Activated naive CD8-positive, alpha-beta T cell treated with anti-CD3 and anti-CD28 coated beads, Interleukin-2, amount 10 ng/mL, durations not matched to agents 7 days and 5 days (primary cell): Measurements from ENCODE around the gene PACS2. TPM values are rescaled to one million over a fixed set of nuclear protein-coding genes. Genes with fewer than 3 reads are reported as not detected.

ENCODE experiments used
- ATAC-seq: fragments of 150-1000 bp; cut with Tn5 transposase; one replicate; pipeline ENCODE4 v1.10.0; 2021; ENCODE audit warnings: low read depth, moderate library complexity
- POLR2A ChIA-PET: fragments of 350-600 bp; sonication (Branson Sonifier 250); formaldehyde crosslinking; loops from one replicate; lab custom pipeline; 2021; ENCODE audit warnings: antibody characterized with exemption; lab: Charles Lee
- DNase-seq: peaks from one replicate; pipeline ENCODE4 v3.0.0; 2021
- H3K27ac Mint-ChIP-seq: one replicate; pipeline ENCODE4 v1.8.0; 2022; ENCODE audit warnings: mild to moderate bottlenecking, mixed read lengths
- H3K27me3 Mint-ChIP-seq: one replicate; pipeline ENCODE4 v1.8.0; 2022; ENCODE audit warnings: mild to moderate bottlenecking, moderate library complexity, mixed read lengths
- H3K36me3 Mint-ChIP-seq: one replicate; pipeline ENCODE4 v1.8.0; 2021; ENCODE audit warnings: mild to moderate bottlenecking, mixed read lengths
- H3K4me1 Mint-ChIP-seq: one replicate; pipeline ENCODE4 v1.8.0; 2021; ENCODE audit warnings: mixed read lengths
- H3K4me3 Mint-ChIP-seq: one replicate; pipeline ENCODE4 v1.8.0; 2022; ENCODE audit warnings: mild to moderate bottlenecking, moderate library complexity, mixed read lengths
- H3K9me3 Mint-ChIP-seq: one replicate; pipeline ENCODE4 v1.8.0; 2021; ENCODE audit warnings: mixed read lengths
- total RNA-seq, 2 experiments: library from RNA; stranded (reverse); gene quantifications; one replicate each; pipeline ENCODE4 v1.2.3, GENCODE V29; 2021

The PACS2 gene
- total RNA-seq, 2 experiments from 2014 or later, result 51.6 to 54.7 TPM

GRCh38 chr14:105312973-105313372 lies 1.6 kb upstream of the PACS2 start:
- no peak for ATAC-seq
- Mint-ChIP-seq H3K27ac (no peak overlapping the region), H3K4me1 (peaks cover 20% of the 10 kb centered on the region), H3K9me3 (no peaks in the 10 kb centered on the region), H3K27me3 (peaks cover 3% of the 10 kb centered on the region), H3K4me3 (no peak overlapping the region), H3K36me3 (no peaks in the 10 kb centered on the region)
- DNase-seq, result no peak
- POLR2A ChIA-PET, result interaction anchor here (0.6 to 4.3 kb wide), 5 partner anchors 12 to 291 kb away, joined by 3 to 61 read pairs (median 6); partner anchors contain the start of genes BRF1 and BTBD6

GRCh38 chr14:105313381-105314286 lies 914 bp upstream of the PACS2 start:
- Mint-ChIP-seq H3K4me3 (peak overlapping the region; percentile 82), H3K36me3 (no peaks in the 10 kb centered on the region), H3K9me3 (no peaks in the 10 kb centered on the region), H3K27me3 (peaks cover 3% of the 10 kb centered on the region), H3K27ac (peak overlapping the region; percentile 81), H3K4me1 (peaks cover 20% of the 10 kb centered on the region)
- no peak for DNase-seq
- ATAC-seq, result peak; percentile 11
- POLR2A ChIA-PET, result interaction anchor here (1.0 to 4.3 kb wide), 8 partner anchors 8 to 248 kb away, joined by 3 to 61 read pairs (median 6); partner anchors contain the start of genes BRF1, BTBD6 and GPR132

GRCh38 chr14:105315211-105315721 lies 718 bp downstream of the PACS2 start:
- DNase-seq, result peak; percentile 74
- H3K9me3 Mint-ChIP-seq, result no peaks in the 10 kb centered on the region
- peak overlapping the region; percentile 86 for H3K4me3 Mint-ChIP-seq
- H3K27ac Mint-ChIP-seq, result peak overlapping the region; percentile 81
- H3K4me1 Mint-ChIP-seq, result peaks cover 22% of the 10 kb centered on the region
- peaks cover 3% of the 10 kb centered on the region for H3K27me3 Mint-ChIP-seq
- no peaks in the 10 kb centered on the region for H3K36me3 Mint-ChIP-seq
- ATAC-seq, result peak; percentile 15
- POLR2A ChIA-PET, result interaction anchor here (0.7 to 4.3 kb wide), 6 partner anchors 10 to 269 kb away, joined by 3 to 61 read pairs (median 10); partner anchors contain the start of genes BRF1 and BTBD6

GRCh38 chr14:105315941-105316576 lies 1.5 kb downstream of the PACS2 start:
- Mint-ChIP-seq H3K27ac (peak overlapping the region; percentile 6), H3K4me3 (peak overlapping the region; percentile 86), H3K27me3 (peaks cover 3% of the 10 kb centered on the region), H3K36me3 (no peaks in the 10 kb centered on the region), H3K9me3 (no peaks in the 10 kb centered on the region), H3K4me1 (peaks cover 22% of the 10 kb centered on the region)
- ATAC-seq (no peak), DNase-seq (no peak)
- POLR2A ChIA-PET, result interaction anchor here (4.3 kb wide), 1 partner anchor 16 kb away, joined by 61 read pairs; the partner anchor contains the start of gene BRF1

- Mint-ChIP-seq H3K27ac (no peak overlapping the region), H3K4me3 (peak overlapping the region; percentile 86)
Measured at GRCh38 chr14:105316577-105316941, 2.0 kb downstream of the PACS2 start.

GRCh38 chr14:105316968-105317510 lies 2.5 kb downstream of the PACS2 start:
- ATAC-seq, result no peak

More at GRCh38 chr14:105316577-105316941, 2.0 kb downstream of the PACS2 start:
- Mint-ChIP-seq H3K36me3 (no peaks in the 10 kb centered on the region), H3K9me3 (no peaks in the 10 kb centered on the region), H3K27me3 (peaks cover 3% of the 10 kb centered on the region), H3K4me1 (peaks cover 22% of the 10 kb centered on the region)
- no peak for ATAC-seq
- POLR2A ChIA-PET, result interaction anchor here (4.3 kb wide), 1 partner anchor 16 kb away, joined by 61 read pairs; the partner anchor contains the start of gene BRF1
- no peak for DNase-seq

GRCh38 chr14:105317546-105317945 lies 3.0 kb downstream of the PACS2 start:
- POLR2A ChIA-PET, result no interaction called here
- peaks cover 3% of the 10 kb centered on the region for H3K27me3 Mint-ChIP-seq
- H3K4me1 Mint-ChIP-seq, result peaks cover 24% of the 10 kb centered on the region
- H3K4me3 Mint-ChIP-seq, result no peak overlapping the region
- peaks cover 2% of the 10 kb centered on the region for H3K36me3 Mint-ChIP-seq
- DNase-seq (no peak), ATAC-seq (no peak)
- no peaks in the 10 kb centered on the region for H3K9me3 Mint-ChIP-seq
- no peak overlapping the region for H3K27ac Mint-ChIP-seq

More at GRCh38 chr14:105316968-105317510, 2.5 kb downstream of the PACS2 start:
- Mint-ChIP-seq H3K4me1 (peaks cover 22% of the 10 kb centered on the region), H3K36me3 (no peaks in the 10 kb centered on the region), H3K27ac (no peak overlapping the region), H3K27me3 (peaks cover 3% of the 10 kb centered on the region), H3K9me3 (no peaks in the 10 kb centered on the region), H3K4me3 (no peak overlapping the region)
- POLR2A ChIA-PET, result no interaction called here
- no peak for DNase-seq

GRCh38 chr14:105322791-105323556 lies 8.4 kb downstream of the PACS2 start:
- no peak for DNase-seq
- Mint-ChIP-seq H3K9me3 (no peaks in the 10 kb centered on the region), H3K27me3 (no peaks in the 10 kb centered on the region), H3K4me3 (no peak overlapping the region), H3K4me1 (peaks cover 11% of the 10 kb centered on the region), H3K36me3 (peaks cover 2% of the 10 kb centered on the region), H3K27ac (no peak overlapping the region)
- POLR2A ChIA-PET, result no interaction called here
- ATAC-seq, result no peak

GRCh38 chr14:105323663-105324062 lies 9.1 kb downstream of the PACS2 start:
- Mint-ChIP-seq H3K4me3 (no peak overlapping the region), H3K27ac (no peak overlapping the region), H3K9me3 (no peaks in the 10 kb centered on the region), H3K4me1 (peaks cover 11% of the 10 kb centered on the region), H3K36me3 (peaks cover 2% of the 10 kb centered on the region), H3K27me3 (no peaks in the 10 kb centered on the region)
- POLR2A ChIA-PET, result interaction anchor here (0.6 kb wide), 1 partner anchor 222 kb away, joined by 4 read pairs; no protein-coding TSS in a partner anchor
- ATAC-seq, result no peak
- no peak for DNase-seq

- Mint-ChIP-seq H3K9me3 (no peaks in the 10 kb centered on the region), H3K4me1 (peaks cover 9% of the 10 kb centered on the region), H3K36me3 (peaks cover 2% of the 10 kb centered on the region), H3K27me3 (no peaks in the 10 kb centered on the region), H3K27ac (no peak overlapping the region), H3K4me3 (no peak overlapping the region)
- DNase-seq (no peak), ATAC-seq (no peak)
- POLR2A ChIA-PET, result interaction anchor here (0.6 kb wide), 1 partner anchor 223 kb away, joined by 4 read pairs; no protein-coding TSS in a partner anchor
Measured at GRCh38 chr14:105324080-105324778, 9.7 kb downstream of the PACS2 start.

GRCh38 chr14:105324871-105325270 lies 10.3 kb downstream of the PACS2 start:
- Mint-ChIP-seq H3K27me3 (no peaks in the 10 kb centered on the region), H3K4me3 (no peak overlapping the region), H3K9me3 (no peaks in the 10 kb centered on the region), H3K36me3 (peaks cover 2% of the 10 kb centered on the region), H3K27ac (no peak overlapping the region), H3K4me1 (peaks cover 9% of the 10 kb centered on the region)
- DNase-seq, result no peak
- no peak for ATAC-seq
- POLR2A ChIA-PET, result no interaction called here

GRCh38 chr14:105325303-105325702 lies 10.8 kb downstream of the PACS2 start:
- H3K36me3 Mint-ChIP-seq, result peaks cover 2% of the 10 kb centered on the region
- H3K4me3 Mint-ChIP-seq, result no peak overlapping the region
- peaks cover 9% of the 10 kb centered on the region for H3K4me1 Mint-ChIP-seq
- POLR2A ChIA-PET, result no interaction called here
- no peaks in the 10 kb centered on the region for H3K9me3 Mint-ChIP-seq
- no peaks in the 10 kb centered on the region for H3K27me3 Mint-ChIP-seq
- ATAC-seq (no peak), DNase-seq (no peak)
- H3K27ac Mint-ChIP-seq, result no peak overlapping the region
